HG03439 (cell line): ENCODE data around the gene UXS1.

Source experiments
- ATAC-seq: cut with Tn5 transposase; IDR thresholded peaks from one replicate; pipeline ENCODE4 v1.9.1; 2021; ENCODE audit warnings: mild to moderate bottlenecking, moderate library complexity; ENCODE audit not compliant: unreplicated experiment

UXS1 gene

DNA sequence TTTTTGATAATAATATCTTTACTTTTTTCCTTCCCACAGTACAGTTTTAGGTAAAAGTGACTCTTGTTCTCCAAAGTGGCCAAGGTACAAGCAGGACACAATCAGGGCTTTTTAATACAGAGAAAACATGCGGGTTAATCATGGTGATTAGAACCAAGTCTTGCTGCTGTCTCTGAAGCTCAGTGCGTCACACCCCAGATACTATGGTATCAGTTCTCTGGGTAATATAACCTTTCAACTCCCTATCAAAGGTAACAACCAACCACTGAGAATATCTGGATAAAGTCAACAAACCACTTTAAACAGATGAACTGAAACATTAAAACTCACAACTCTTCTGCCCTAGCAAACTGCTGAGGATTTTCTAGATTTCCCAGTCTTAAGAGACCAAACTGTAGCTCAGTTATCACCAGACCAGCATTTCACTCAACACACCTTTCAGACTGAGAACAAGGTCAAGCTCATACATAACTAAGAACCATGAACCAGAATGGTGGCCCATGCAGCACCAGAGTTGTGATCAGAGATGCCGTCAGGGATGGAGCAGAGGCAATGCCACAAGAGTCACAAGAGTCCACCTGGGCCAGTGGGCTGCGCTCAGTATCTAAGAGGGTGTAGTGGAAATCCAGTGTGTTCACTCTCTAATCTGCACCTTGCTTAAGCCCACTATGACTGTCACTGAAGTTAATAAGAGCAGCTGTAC lies 103.0 kb downstream of the UXS1 start:
- no peak for ATAC-seq

GRCh38 chr2:106089611-106090010 lies 104.5 kb downstream of the UXS1 start:
- no peak for ATAC-seq

DNA sequence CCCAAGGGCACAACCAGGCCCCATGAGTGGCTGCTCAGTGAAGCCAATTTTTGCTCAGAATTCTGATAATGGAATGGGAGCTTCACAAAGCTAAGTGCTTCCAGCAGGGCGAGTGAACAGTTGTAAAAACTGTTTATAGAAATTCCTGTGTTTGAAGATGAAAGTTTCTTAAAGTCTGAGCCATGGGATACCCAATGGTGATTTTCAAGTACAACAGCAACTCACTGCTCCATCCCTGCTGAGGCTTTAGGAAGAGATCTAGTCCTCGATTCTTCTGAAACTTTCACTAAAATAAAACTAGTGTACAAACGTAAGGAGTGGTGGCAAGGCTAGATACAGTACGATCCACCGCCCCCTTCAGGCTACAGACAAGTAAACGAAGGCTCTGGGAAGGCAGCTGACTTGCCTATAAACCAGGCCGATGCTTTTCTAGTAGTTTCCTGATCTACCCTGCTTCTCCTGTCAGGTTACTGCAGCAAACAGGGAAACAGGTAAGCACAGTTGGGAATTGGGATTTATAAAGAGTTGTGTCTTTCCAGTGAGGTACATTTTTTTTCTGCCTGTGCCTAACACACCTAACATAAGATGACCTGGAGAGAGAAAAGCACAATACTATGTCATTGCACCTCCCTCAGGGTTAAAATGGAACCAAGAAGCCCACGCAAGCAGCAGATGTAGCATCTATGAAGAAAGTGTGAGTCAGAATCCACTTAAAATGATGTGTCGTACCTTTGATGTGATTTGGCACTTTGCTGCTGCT lies 108.7 kb downstream of the UXS1 start:
- no peak for ATAC-seq

GRCh38 chr2:106080959-106081358 lies 113.1 kb downstream of the UXS1 start:
- ATAC-seq = no peak

- ATAC-seq = no peak
These were observed 116.0 kb downstream of the UXS1 start for GRCh38 chr2:106078096-106078495.

- ATAC-seq = no peak
These were observed 117.2 kb downstream of the UXS1 start for GRCh38 chr2:106076941-106077340.

DNA sequence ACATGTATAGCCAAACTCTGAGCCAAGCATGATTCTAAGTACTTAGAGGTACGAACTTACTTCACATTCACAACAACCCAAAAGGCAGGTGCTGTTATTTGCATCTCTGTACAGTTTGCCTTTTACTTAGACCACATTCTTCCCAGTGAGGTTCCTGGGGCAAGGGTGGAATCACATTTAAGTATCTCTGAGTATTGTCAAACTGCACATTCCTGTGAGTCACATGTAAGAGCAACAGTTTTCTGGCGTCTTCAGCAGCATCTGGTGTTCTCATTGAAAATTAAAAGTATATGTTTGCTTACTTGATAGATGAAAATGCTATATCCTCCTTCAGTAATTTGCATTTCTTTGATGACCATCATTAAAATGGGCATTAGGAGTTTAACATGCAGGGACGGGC lies 119.1 kb downstream of the UXS1 start:
- no peak for ATAC-seq

DNA sequence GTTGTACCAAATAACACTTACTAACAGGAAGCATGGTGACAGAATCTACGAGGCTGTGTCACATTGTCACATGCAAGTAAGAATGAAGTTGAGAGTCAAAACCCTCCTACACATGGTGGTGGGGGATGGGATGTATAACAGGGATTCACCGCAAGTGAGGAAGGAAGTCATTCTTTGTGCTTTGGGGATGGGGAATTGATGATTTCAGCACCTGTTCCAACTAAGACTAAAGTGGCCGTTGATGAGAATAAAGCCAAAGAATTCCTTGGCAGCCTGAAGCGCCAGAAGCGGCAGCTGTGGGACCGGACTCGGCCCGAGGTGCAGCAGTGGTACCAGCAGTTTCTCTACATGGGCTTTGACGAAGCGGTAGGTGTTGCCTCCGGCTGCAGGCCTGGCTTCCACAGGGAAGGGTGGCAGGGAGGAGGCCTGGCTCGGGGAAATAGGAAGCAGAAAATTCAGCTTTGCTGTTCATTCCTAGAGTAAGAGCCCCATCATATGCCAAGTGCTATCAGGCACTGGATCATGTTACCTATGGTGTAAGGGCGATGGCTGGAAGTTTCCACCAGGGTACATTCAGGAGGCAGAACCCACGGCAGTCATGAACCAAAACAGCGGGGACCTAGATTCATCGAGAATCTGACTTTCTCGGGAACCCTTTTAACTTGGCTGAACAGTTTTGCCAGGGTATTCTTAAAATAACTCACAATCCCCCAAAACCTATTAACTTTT lies 120.3 kb downstream of the UXS1 start:
- no peak for ATAC-seq

GRCh38 chr2:106070181-106070580 lies 123.9 kb downstream of the UXS1 start:
- no peak for ATAC-seq

- ATAC-seq = no peak
These were observed 125.7 kb downstream of the UXS1 start for GRCh38 chr2:106068451-106068850.

DNA sequence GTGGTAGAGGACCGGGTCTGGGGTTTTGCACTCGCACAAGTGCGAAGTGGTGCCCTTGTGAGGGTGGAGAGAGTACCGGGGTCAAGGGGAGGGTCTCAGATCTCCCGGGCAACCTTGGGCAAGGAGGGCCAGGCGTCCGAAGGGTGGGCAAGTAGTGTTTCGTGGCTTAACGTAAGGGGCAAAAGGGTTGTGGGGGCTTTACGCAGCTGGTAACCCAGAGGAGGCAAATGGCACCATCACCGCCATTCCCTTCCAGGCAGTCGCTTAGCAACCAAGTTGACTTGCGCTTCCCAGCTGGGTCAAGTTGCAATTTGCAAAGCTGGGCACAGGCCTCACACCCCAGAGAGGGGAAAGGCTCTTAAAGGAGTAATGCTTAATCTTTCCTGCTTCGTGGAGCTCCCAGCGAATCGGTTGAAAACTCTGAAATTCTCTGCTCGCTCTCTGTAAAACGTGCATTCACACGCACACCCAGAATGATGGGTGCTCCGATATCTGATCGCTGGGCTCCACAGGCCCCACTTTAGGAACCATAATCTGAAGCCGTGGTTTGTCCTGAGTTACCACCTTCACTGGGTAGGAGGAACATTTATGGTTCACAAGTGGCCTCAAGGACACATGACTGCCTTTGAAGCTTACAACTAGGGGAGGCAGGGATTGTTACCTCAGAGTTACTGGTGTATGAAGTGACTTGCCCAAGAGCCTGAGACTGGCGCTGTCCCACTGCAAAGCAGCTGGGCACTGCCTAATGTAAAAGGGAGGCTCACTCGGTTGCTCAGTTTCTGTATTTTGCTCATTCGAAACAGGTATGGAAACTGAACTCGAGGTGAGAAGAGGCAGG lies 127.9 kb downstream of the UXS1 start:
- no peak for ATAC-seq

GRCh38 chr2:106065268-106065982 lies 128.7 kb downstream of the UXS1 start:
- no peak for ATAC-seq

DNA sequence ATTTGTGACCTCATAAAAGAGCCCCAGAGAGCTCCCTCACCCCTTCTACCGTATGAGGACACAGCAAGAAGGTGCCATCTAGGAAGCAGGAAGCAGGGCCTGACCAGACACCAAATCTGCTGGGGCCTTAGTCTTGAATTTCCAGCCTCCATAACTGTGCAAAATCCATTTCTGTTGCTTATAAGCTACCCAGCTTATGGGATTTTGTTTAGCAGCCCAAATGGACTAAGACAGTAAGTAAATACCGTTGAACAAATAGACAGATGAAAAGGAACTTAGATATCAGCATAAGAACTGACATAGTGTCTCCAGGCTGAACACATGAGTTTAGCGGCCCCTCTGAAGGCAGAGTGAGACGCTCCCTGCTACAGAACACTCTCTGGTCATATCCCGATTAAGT lies 130.9 kb downstream of the UXS1 start:
- no peak for ATAC-seq

GRCh38 chr2:106062627-106063026 lies 131.5 kb downstream of the UXS1 start:
- no peak for ATAC-seq

- ATAC-seq = no peak
These were observed 132.3 kb downstream of the UXS1 start for GRCh38 chr2:106061611-106062349.

GRCh38 chr2:106059416-106060065 lies 134.6 kb downstream of the UXS1 start:
- no peak for ATAC-seq

- no peak for ATAC-seq
These were observed 135.5 kb downstream of the UXS1 start for GRCh38 chr2:106058469-106059137.

GRCh38 chr2:106057206-106057605 lies 136.9 kb downstream of the UXS1 start:
- no peak for ATAC-seq
